Neural crest cell (in vitro differentiated cells): ENCODE data around the gene SLC11A2. TPM values are rescaled to one million over a fixed set of nuclear protein-coding genes. Genes with fewer than 3 reads are reported as not detected.
"Not testable (repeated sequence)": the region's sequence is repeated elsewhere in the genome, so short reads cannot be mapped to it uniquely, and the experiment has no call there.

Experiments used
- DNase-seq: peaks from one replicate; pipeline ENCODE4 v3.0.0; 2021; ENCODE audit warnings: low read depth, mixed read lengths, low spot score
- H3K27ac Mint-ChIP-seq: one replicate; pipeline ENCODE4 v1.8.0; 2021; ENCODE audit warnings: mild to moderate bottlenecking, mixed read lengths; ENCODE audit not compliant: unreplicated experiment
- H3K27me3 Mint-ChIP-seq: 2 replicates; pipeline ENCODE4 v1.8.0; 2021; ENCODE audit warnings: low read depth, mild to moderate bottlenecking, mixed read lengths
- H3K36me3 Mint-ChIP-seq: 2 replicates; pipeline ENCODE4 v1.8.0; 2021; ENCODE audit warnings: low read depth, mild to moderate bottlenecking, mixed read lengths
- H3K4me1 Mint-ChIP-seq: 2 replicates; pipeline ENCODE4 v1.8.0; 2021; ENCODE audit warnings: mixed read lengths
- H3K4me3 Mint-ChIP-seq: one replicate; pipeline ENCODE4 v1.8.0; 2021; ENCODE audit warnings: mild to moderate bottlenecking, mixed read lengths
- H3K9me3 Mint-ChIP-seq: 2 replicates; pipeline ENCODE4 v1.8.0; 2021; ENCODE audit warnings: mixed read lengths
- total RNA-seq: library from RNA; stranded (reverse); gene quantifications from 2 replicates; pipeline ENCODE4 v1.2.1, GENCODE V29; 2021
- TF ChIP-seq, protein P1 (sequence below): fragments of 200-600 bp; sonication (generic); conservative IDR thresholded peaks from 2 replicates; pipeline ENCODE4 v1.5.0; 2021; ENCODE audit warnings: antibody characterized with exemption, mild to moderate bottlenecking

Gene SLC11A2
- total RNA-seq, 1 donor from 2014 or later: 51.4 TPM

DNA sequence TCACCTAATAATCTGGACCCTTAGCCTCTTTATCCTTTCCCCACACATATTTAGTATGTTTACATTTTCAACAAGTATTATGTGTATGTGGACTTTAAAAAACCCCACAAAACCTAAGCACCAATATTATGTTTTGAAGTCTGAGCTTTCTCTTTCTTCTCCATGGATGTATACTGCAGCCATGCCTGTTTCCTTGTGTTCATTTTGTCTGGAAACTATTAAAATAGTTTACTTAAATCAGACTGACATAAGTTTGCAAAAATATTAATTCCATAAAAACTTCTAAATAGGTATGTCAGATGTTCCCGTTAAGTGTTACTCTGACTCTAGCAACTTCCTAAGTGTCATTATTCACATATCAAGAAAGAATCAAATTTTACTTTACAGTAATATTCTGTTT is 70.9 kb downstream of the SLC11A2 start:
- no peaks in the 10 kb centered on the region for H3K4me1 Mint-ChIP-seq
- no peak overlapping the region for H3K27ac Mint-ChIP-seq

DNA sequence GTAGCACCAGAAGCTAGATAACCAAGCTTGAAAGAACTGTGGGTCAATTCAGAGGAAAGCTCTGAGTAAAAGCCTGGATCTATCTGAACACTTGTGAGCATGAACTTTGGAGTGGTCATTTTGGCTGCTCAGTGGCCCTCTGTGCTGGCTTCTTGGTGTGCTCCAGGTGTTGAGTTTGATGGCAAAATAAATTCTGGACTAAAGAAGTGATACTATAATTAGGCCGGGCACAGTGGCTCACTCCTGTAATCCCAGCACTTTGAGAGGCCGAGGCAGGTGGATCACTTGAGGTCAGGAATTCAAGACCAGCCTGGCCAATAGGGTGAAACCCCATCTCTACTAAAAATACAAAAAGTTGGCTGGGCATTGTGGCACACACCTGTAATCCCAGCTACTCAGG is 71.4 kb downstream of the SLC11A2 start:
- DNase-seq, H3K4me3 Mint-ChIP-seq, H3K27me3 Mint-ChIP-seq, H3K4me1 Mint-ChIP-seq, H3K36me3 Mint-ChIP-seq, H3K9me3 Mint-ChIP-seq, H3K27ac Mint-ChIP-seq: not testable (repeated sequence)

More for the DNA sequence above, 70.9 kb downstream of the SLC11A2 start:
- Mint-ChIP-seq H3K9me3 (no peaks in the 10 kb centered on the region), H3K36me3 (no peaks in the 10 kb centered on the region), H3K4me3 (no peak overlapping the region), H3K27me3 (no peaks in the 10 kb centered on the region)
- DNase-seq: no peak
- TF ChIP-seq, protein P1, sequence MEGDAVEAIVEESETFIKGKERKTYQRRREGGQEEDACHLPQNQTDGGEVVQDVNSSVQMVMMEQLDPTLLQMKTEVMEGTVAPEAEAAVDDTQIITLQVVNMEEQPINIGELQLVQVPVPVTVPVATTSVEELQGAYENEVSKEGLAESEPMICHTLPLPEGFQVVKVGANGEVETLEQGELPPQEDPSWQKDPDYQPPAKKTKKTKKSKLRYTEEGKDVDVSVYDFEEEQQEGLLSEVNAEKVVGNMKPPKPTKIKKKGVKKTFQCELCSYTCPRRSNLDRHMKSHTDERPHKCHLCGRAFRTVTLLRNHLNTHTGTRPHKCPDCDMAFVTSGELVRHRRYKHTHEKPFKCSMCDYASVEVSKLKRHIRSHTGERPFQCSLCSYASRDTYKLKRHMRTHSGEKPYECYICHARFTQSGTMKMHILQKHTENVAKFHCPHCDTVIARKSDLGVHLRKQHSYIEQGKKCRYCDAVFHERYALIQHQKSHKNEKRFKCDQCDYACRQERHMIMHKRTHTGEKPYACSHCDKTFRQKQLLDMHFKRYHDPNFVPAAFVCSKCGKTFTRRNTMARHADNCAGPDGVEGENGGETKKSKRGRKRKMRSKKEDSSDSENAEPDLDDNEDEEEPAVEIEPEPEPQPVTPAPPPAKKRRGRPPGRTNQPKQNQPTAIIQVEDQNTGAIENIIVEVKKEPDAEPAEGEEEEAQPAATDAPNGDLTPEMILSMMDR: no peak

DNA sequence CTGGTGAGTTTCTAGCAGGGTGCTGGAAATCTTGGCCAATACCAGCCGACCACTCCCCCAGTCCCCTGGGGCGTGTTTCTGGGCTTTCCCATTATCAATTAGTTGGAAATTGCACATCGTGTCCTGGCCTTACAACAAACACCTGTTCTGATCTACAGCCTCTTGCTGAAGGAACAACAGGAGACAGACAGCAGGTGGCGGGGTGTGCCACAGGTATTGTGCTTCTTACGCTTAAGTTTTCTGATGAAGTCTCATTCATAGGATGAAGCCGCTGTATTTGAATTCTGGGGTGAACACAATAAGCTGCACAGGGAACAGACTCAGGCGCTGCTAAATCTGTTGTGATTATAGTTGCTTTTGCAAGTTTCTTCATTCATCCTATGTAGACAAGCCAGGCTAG is 73.1 kb downstream of the SLC11A2 start:
- no peak overlapping the region for H3K4me3 Mint-ChIP-seq
- H3K9me3 Mint-ChIP-seq: peaks cover 2% of the 10 kb centered on the region
- DNase-seq: no peak
- H3K4me1 Mint-ChIP-seq: peaks cover 5% of the 10 kb centered on the region
- H3K27me3 Mint-ChIP-seq: no peaks in the 10 kb centered on the region
- TF ChIP-seq, protein P1: no peak
- H3K36me3 Mint-ChIP-seq: no peaks in the 10 kb centered on the region
- H3K27ac Mint-ChIP-seq: no peak overlapping the region

DNA sequence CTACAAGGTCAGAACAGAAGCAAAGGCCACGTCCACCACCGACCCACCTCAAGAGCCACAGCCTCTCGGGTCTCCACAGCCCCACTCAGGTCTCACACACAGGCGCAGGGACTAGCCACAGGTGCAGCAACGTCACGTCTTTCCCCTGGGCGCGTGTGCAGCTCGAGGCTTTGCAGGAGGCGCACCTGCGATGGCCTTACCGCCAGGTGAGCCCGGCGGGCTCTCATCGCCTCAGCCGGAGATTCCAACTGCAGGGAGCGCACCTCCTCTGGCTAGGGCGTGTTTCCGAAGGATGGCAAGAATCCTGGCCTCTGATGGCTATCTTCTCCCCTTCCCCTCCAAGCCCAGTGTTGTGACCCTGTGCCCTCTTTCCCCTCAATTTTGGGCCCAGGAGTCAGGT is 73.7 kb downstream of the SLC11A2 start, which contains the start of gene HIGD1C:
Gene HIGD1C, plus strand, starts transcription at position 35 of the 400 bp plus-strand sequence. CDS start 1,455 bp downstream, outside the sequence.
- no peaks in the 10 kb centered on the region for H3K27me3 Mint-ChIP-seq
- H3K4me1 Mint-ChIP-seq: peaks cover 5% of the 10 kb centered on the region
- no peak within 1 kb of the TSS for H3K4me3 Mint-ChIP-seq
- no peak within 1 kb of the TSS for H3K27ac Mint-ChIP-seq
- peaks cover 2% of the 10 kb centered on the region for H3K9me3 Mint-ChIP-seq
- no peak for DNase-seq
- H3K36me3 Mint-ChIP-seq: no peaks in the 10 kb centered on the region
- TF ChIP-seq, protein P1: no peak

DNA sequence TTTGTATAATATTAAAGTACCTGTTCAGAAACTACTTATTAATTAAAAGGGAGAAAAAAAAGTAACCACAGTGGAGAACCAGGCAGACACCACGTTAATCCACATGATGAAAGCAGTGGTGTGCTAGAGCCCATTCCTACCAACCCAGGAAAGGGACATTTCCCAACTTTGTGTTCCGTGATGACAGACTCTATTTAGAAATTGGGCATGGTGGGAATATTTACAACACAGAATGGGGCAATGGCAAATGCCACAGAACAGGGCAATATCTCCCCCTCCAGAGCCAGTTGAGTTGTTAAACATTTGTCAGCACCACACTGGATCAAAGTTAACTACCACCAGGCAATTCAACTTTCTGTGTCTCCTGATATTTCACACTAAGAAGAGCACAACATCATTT is 75.1 kb downstream of the SLC11A2 start:
- Mint-ChIP-seq H3K27me3 (no peaks in the 10 kb centered on the region), H3K4me3 (no peak overlapping the region), H3K27ac (no peak overlapping the region), H3K9me3 (peaks cover 5% of the 10 kb centered on the region), H3K36me3 (no peaks in the 10 kb centered on the region), H3K4me1 (peaks cover 5% of the 10 kb centered on the region)
- TF ChIP-seq, protein P1: no peak
- DNase-seq: no peak

DNA sequence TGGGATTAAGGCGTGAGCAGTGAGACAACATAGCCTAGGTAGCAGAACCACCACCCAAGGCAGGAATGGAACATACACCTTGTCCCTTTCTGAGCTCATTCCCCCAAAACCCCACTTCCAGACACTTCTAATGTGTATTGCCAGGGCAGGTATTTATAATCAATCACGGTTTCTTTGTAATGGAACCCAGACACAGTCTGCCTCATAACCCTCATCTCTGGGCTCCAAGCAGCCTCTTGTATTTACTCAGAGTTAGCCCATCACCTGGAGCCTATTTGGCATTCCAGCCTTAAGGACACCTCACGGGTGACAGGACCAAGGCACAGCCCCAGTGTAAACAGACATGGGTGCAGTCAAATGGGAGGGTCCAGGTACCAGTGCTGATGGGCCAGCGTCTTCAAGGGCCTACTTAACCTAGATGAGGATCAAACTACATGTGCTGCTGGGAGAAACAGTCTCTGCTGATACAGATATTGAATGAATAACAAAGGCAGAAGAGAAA is 76.3 kb downstream of the SLC11A2 start:
- Mint-ChIP-seq H3K9me3 (peaks cover 5% of the 10 kb centered on the region), H3K27ac (no peak overlapping the region), H3K4me3 (no peak overlapping the region), H3K27me3 (no peaks in the 10 kb centered on the region), H3K36me3 (no peaks in the 10 kb centered on the region), H3K4me1 (peaks cover 5% of the 10 kb centered on the region)
- TF ChIP-seq, protein P1: no peak
- no peak for DNase-seq
